ENCODE results near the gene PRXL2C.
"Not testable (repeated sequence)": the region's sequence is repeated elsewhere in the genome, so short reads cannot be mapped to it uniquely, and the experiment has no call there.

PRXL2C gene

GRCh38 chr9:96651626-96652025 is 3.5 kb downstream of the PRXL2C start:
- in situ Hi-C loops (cut with HindIII; ENCODE audit: low sequenced_read_pairs) = no loop called here

GRCh38 chr9:96649620-96650324 is 5.3 kb downstream of the PRXL2C start:
- in situ Hi-C loops (cut with HindIII; ENCODE audit: low sequenced_read_pairs) = no loop called here

GRCh38 chr9:96646081-96646991 is 8.8 kb downstream of the PRXL2C start:
- in situ Hi-C loops (cut with HindIII; ENCODE audit: low sequenced_read_pairs) = no loop called here

- in situ Hi-C loops (cut with HindIII; ENCODE audit: low sequenced_read_pairs) = no loop called here
Observed at GRCh38 chr9:96644137-96644536, 11.0 kb downstream of the PRXL2C start.

- in situ Hi-C loops (cut with HindIII; ENCODE audit: low sequenced_read_pairs) = no loop called here
Observed at GRCh38 chr9:96641514-96641913, 13.6 kb downstream of the PRXL2C start.

- in situ Hi-C loops (cut with HindIII; ENCODE audit: low sequenced_read_pairs) = no loop called here
Observed at GRCh38 chr9:96638606-96639364, 16.3 kb downstream of the PRXL2C start.

- in situ Hi-C loops (cut with HindIII; ENCODE audit: low sequenced_read_pairs) = no loop called here
Observed at GRCh38 chr9:96636368-96636767, 18.7 kb downstream of the PRXL2C start.

- in situ Hi-C loops (cut with HindIII; ENCODE audit: low sequenced_read_pairs) = not testable (repeated sequence)
Observed at GRCh38 chr9:96633579-96633978, 21.5 kb downstream of the PRXL2C start.

GRCh38 chr9:96626912-96627311 is 28.2 kb downstream of the PRXL2C start:
- in situ Hi-C loops (cut with HindIII; ENCODE audit: low sequenced_read_pairs) = no loop called here

- in situ Hi-C loops (cut with HindIII; ENCODE audit: low sequenced_read_pairs) = no loop called here
Observed at GRCh38 chr9:96621618-96622017, 33.5 kb downstream of the PRXL2C start.

- in situ Hi-C loops (cut with HindIII; ENCODE audit: low sequenced_read_pairs) = no loop called here
Observed at GRCh38 chr9:96620832-96621269, 34.3 kb downstream of the PRXL2C start.

GRCh38 chr9:96620181-96620514 is 35.0 kb downstream of the PRXL2C start:
- in situ Hi-C loops (cut with HindIII; ENCODE audit: low sequenced_read_pairs) = no loop called here

GRCh38 chr9:96619491-96620180 is 35.5 kb downstream of the PRXL2C start, which contains the start of gene CDC14B:
CDC14B (minus strand) TSS chr9:96619843; CDS start chr9:96619378, 465 bp downstream.
- in situ Hi-C loops (cut with HindIII; ENCODE audit: low sequenced_read_pairs) = no loop called here

GRCh38 chr9:96619124-96619465 is 36.0 kb downstream of the PRXL2C start:
- in situ Hi-C loops (cut with HindIII; ENCODE audit: low sequenced_read_pairs) = no loop called here

- in situ Hi-C loops (cut with HindIII; ENCODE audit: low sequenced_read_pairs) = no loop called here
Observed at GRCh38 chr9:96618209-96619123, 36.7 kb downstream of the PRXL2C start.

GRCh38 chr9:96617439-96618185 is 37.5 kb downstream of the PRXL2C start:
- in situ Hi-C loops (cut with HindIII; ENCODE audit: low sequenced_read_pairs) = no loop called here

GRCh38 chr9:96616817-96617438 is 38.2 kb downstream of the PRXL2C start:
- in situ Hi-C loops (cut with HindIII; ENCODE audit: low sequenced_read_pairs) = no loop called here

- in situ Hi-C loops (cut with HindIII; ENCODE audit: low sequenced_read_pairs) = no loop called here
Observed at GRCh38 chr9:96615411-96615810, 39.7 kb downstream of the PRXL2C start.

- in situ Hi-C loops (cut with HindIII; ENCODE audit: low sequenced_read_pairs) = not testable (repeated sequence)
Observed at GRCh38 chr9:96614664-96615063, 40.5 kb downstream of the PRXL2C start.
